ENCODE measurements around the gene CACNA1C.

CACNA1C gene

GRCh38 chr12:2346416-2346815, 293.6 kb downstream of the CACNA1C start:
- H3K4me1 ChIP-seq (ENCODE audit: control insufficient read depth in 2 of 2, insufficient read depth in 2 of 2, low read length in 2 of 2) = peaks cover 3% of the 10 kb centered on the region in 2 donors
- H3K27me3 ChIP-seq (ENCODE audit: control insufficient read depth in 2 of 2, insufficient read depth in 2 of 2, low read length in 2 of 2) = peaks cover 0 to 2% of the 10 kb centered on the region in 2 donors

GRCh38 chr12:2347137-2347843, 294.5 kb downstream of the CACNA1C start:
- peaks cover 3% of the 10 kb centered on the region in 2 donors for H3K4me1 ChIP-seq (ENCODE audit: control insufficient read depth in 2 of 2, insufficient read depth in 2 of 2, low read length in 2 of 2)
- no peak overlapping the region for H3K4me3 ChIP-seq (ENCODE audit: low read length in 2 of 2)
- peak overlapping the region in 1 of 2 donors; percentile 25 for H3K27ac ChIP-seq (ENCODE audit: low read depth in 2 of 2, low read length in 2 of 2)
- peaks cover 0 to 2% of the 10 kb centered on the region in 2 donors for H3K27me3 ChIP-seq (ENCODE audit: control insufficient read depth in 2 of 2, insufficient read depth in 2 of 2, low read length in 2 of 2)
- H3K36me3 ChIP-seq (ENCODE audit: control insufficient read depth in 2 of 2, insufficient read depth in 2 of 2, low read length in 2 of 2) = no peaks in the 10 kb centered on the region
- no peaks in the 10 kb centered on the region for H3K9me3 ChIP-seq (ENCODE audit: control insufficient read depth in 2 of 2, low read length in 2 of 2)
- no peak overlapping the region for H3K9ac ChIP-seq (ENCODE audit: low read depth in 1 of 2, low read length in 2 of 2)

More at GRCh38 chr12:2346416-2346815, 293.6 kb downstream of the CACNA1C start:
- H3K36me3 ChIP-seq (ENCODE audit: control insufficient read depth in 2 of 2, insufficient read depth in 2 of 2, low read length in 2 of 2) = no peaks in the 10 kb centered on the region
- no peaks in the 10 kb centered on the region for H3K9me3 ChIP-seq (ENCODE audit: control insufficient read depth in 2 of 2, low read length in 2 of 2)
- peak overlapping the region in 1 of 2 donors; percentile 25 for H3K27ac ChIP-seq (ENCODE audit: low read depth in 2 of 2, low read length in 2 of 2)
- H3K4me3 ChIP-seq (ENCODE audit: low read length in 2 of 2) = no peak overlapping the region
- no peak overlapping the region for H3K9ac ChIP-seq (ENCODE audit: low read depth in 1 of 2, low read length in 2 of 2)

GRCh38 chr12:2347844-2348481, 295.2 kb downstream of the CACNA1C start:
- Histone ChIP-seq H3K27ac (ENCODE audit: low read depth in 2 of 2, low read length in 2 of 2) (peak overlapping the region; percentile 4 to 9), H3K4me3 (ENCODE audit: low read length in 2 of 2) (no peak overlapping the region), H3K9me3 (ENCODE audit: control insufficient read depth in 2 of 2, low read length in 2 of 2) (no peaks in the 10 kb centered on the region), H3K36me3 (ENCODE audit: control insufficient read depth in 2 of 2, insufficient read depth in 2 of 2, low read length in 2 of 2) (no peaks in the 10 kb centered on the region), H3K4me1 (ENCODE audit: control insufficient read depth in 2 of 2, insufficient read depth in 2 of 2, low read length in 2 of 2) (peaks cover 3% of the 10 kb centered on the region in 2 donors), H3K9ac (ENCODE audit: low read depth in 1 of 2, low read length in 2 of 2) (no peak overlapping the region), H3K27me3 (ENCODE audit: control insufficient read depth in 2 of 2, insufficient read depth in 2 of 2, low read length in 2 of 2) (peaks cover 0 to 2% of the 10 kb centered on the region in 2 donors)

- H3K27me3 ChIP-seq (ENCODE audit: control insufficient read depth in 2 of 2, insufficient read depth in 2 of 2, low read length in 2 of 2) = peaks cover 0 to 2% of the 10 kb centered on the region in 2 donors
- no peak overlapping the region for H3K9ac ChIP-seq (ENCODE audit: low read depth in 1 of 2, low read length in 2 of 2)
- peak overlapping the region; percentile 1 to 9 for H3K27ac ChIP-seq (ENCODE audit: low read depth in 2 of 2, low read length in 2 of 2)
- H3K4me1 ChIP-seq (ENCODE audit: control insufficient read depth in 2 of 2, insufficient read depth in 2 of 2, low read length in 2 of 2) = peaks cover 3% of the 10 kb centered on the region in 2 donors
- no peaks in the 10 kb centered on the region for H3K9me3 ChIP-seq (ENCODE audit: control insufficient read depth in 2 of 2, low read length in 2 of 2)
- H3K4me3 ChIP-seq (ENCODE audit: low read length in 2 of 2) = no peak overlapping the region
- no peaks in the 10 kb centered on the region for H3K36me3 ChIP-seq (ENCODE audit: control insufficient read depth in 2 of 2, insufficient read depth in 2 of 2, low read length in 2 of 2)
Observed at GRCh38 chr12:2348482-2348852, 295.7 kb downstream of the CACNA1C start.

- H3K36me3 ChIP-seq (ENCODE audit: control insufficient read depth in 2 of 2, insufficient read depth in 2 of 2, low read length in 2 of 2) = no peaks in the 10 kb centered on the region
Observed at GRCh38 chr12:2351161-2351560, 298.4 kb downstream of the CACNA1C start.

GRCh38 chr12:2352203-2352602, 299.4 kb downstream of the CACNA1C start:
- Histone ChIP-seq H3K27ac (ENCODE audit: low read depth in 2 of 2, low read length in 2 of 2) (no peak overlapping the region), H3K9me3 (ENCODE audit: control insufficient read depth in 2 of 2, low read length in 2 of 2) (no peaks in the 10 kb centered on the region), H3K4me1 (ENCODE audit: control insufficient read depth in 2 of 2, insufficient read depth in 2 of 2, low read length in 2 of 2) (peaks cover 0 to 3% of the 10 kb centered on the region in 2 donors), H3K36me3 (ENCODE audit: control insufficient read depth in 2 of 2, insufficient read depth in 2 of 2, low read length in 2 of 2) (no peaks in the 10 kb centered on the region), H3K9ac (ENCODE audit: low read depth in 1 of 2, low read length in 2 of 2) (no peak overlapping the region), H3K4me3 (ENCODE audit: low read length in 2 of 2) (no peak overlapping the region), H3K27me3 (ENCODE audit: control insufficient read depth in 2 of 2, insufficient read depth in 2 of 2, low read length in 2 of 2) (peaks cover 0 to 2% of the 10 kb centered on the region in 2 donors)

More at GRCh38 chr12:2351161-2351560, 298.4 kb downstream of the CACNA1C start:
- Histone ChIP-seq H3K27ac (ENCODE audit: low read depth in 2 of 2, low read length in 2 of 2) (no peak overlapping the region), H3K9me3 (ENCODE audit: control insufficient read depth in 2 of 2, low read length in 2 of 2) (no peaks in the 10 kb centered on the region), H3K9ac (ENCODE audit: low read depth in 1 of 2, low read length in 2 of 2) (no peak overlapping the region), H3K4me1 (ENCODE audit: control insufficient read depth in 2 of 2, insufficient read depth in 2 of 2, low read length in 2 of 2) (peaks cover 0 to 3% of the 10 kb centered on the region in 2 donors), H3K4me3 (ENCODE audit: low read length in 2 of 2) (no peak overlapping the region), H3K27me3 (ENCODE audit: control insufficient read depth in 2 of 2, insufficient read depth in 2 of 2, low read length in 2 of 2) (peaks cover 0 to 2% of the 10 kb centered on the region in 2 donors)

- no peak overlapping the region for H3K9ac ChIP-seq (ENCODE audit: low read depth in 1 of 2, low read length in 2 of 2)
- no peaks in the 10 kb centered on the region for H3K9me3 ChIP-seq (ENCODE audit: control insufficient read depth in 2 of 2, low read length in 2 of 2)
- H3K4me1 ChIP-seq (ENCODE audit: control insufficient read depth in 2 of 2, insufficient read depth in 2 of 2, low read length in 2 of 2) = peaks cover 0 to 6% of the 10 kb centered on the region in 2 donors
- H3K27me3 ChIP-seq (ENCODE audit: control insufficient read depth in 2 of 2, insufficient read depth in 2 of 2, low read length in 2 of 2) = peaks cover 0 to 2% of the 10 kb centered on the region in 2 donors
- H3K4me3 ChIP-seq (ENCODE audit: low read length in 2 of 2) = no peak overlapping the region
- no peaks in the 10 kb centered on the region for H3K36me3 ChIP-seq (ENCODE audit: control insufficient read depth in 2 of 2, insufficient read depth in 2 of 2, low read length in 2 of 2)
- H3K27ac ChIP-seq (ENCODE audit: low read depth in 2 of 2, low read length in 2 of 2) = no peak overlapping the region
Observed at GRCh38 chr12:2353281-2353680, 300.5 kb downstream of the CACNA1C start.

- H3K4me1 ChIP-seq (ENCODE audit: control insufficient read depth in 2 of 2, insufficient read depth in 2 of 2, low read length in 2 of 2) = peaks cover 3 to 5% of the 10 kb centered on the region in 2 donors
- no peaks in the 10 kb centered on the region for H3K9me3 ChIP-seq (ENCODE audit: control insufficient read depth in 2 of 2, low read length in 2 of 2)
- H3K36me3 ChIP-seq (ENCODE audit: control insufficient read depth in 2 of 2, insufficient read depth in 2 of 2, low read length in 2 of 2) = no peaks in the 10 kb centered on the region
- no peak overlapping the region for H3K27ac ChIP-seq (ENCODE audit: low read depth in 2 of 2, low read length in 2 of 2)
- no peak overlapping the region for H3K4me3 ChIP-seq (ENCODE audit: low read length in 2 of 2)
- no peak overlapping the region for H3K9ac ChIP-seq (ENCODE audit: low read depth in 1 of 2, low read length in 2 of 2)
- H3K27me3 ChIP-seq (ENCODE audit: control insufficient read depth in 2 of 2, insufficient read depth in 2 of 2, low read length in 2 of 2) = peaks cover 0 to 2% of the 10 kb centered on the region in 2 donors
Observed at GRCh38 chr12:2353691-2354090, 300.9 kb downstream of the CACNA1C start.

GRCh38 chr12:2354151-2354991, 301.6 kb downstream of the CACNA1C start:
- no peaks in the 10 kb centered on the region for H3K27me3 ChIP-seq (ENCODE audit: control insufficient read depth in 2 of 2, insufficient read depth in 2 of 2, low read length in 2 of 2)
- H3K4me1 ChIP-seq (ENCODE audit: control insufficient read depth in 2 of 2, insufficient read depth in 2 of 2, low read length in 2 of 2) = peaks cover 4 to 5% of the 10 kb centered on the region in 2 donors
- H3K9ac ChIP-seq (ENCODE audit: low read depth in 1 of 2, low read length in 2 of 2) = no peak overlapping the region
- no peak overlapping the region for H3K27ac ChIP-seq (ENCODE audit: low read depth in 2 of 2, low read length in 2 of 2)
- H3K9me3 ChIP-seq (ENCODE audit: control insufficient read depth in 2 of 2, low read length in 2 of 2) = no peaks in the 10 kb centered on the region
- H3K4me3 ChIP-seq (ENCODE audit: low read length in 2 of 2) = no peak overlapping the region
- H3K36me3 ChIP-seq (ENCODE audit: control insufficient read depth in 2 of 2, insufficient read depth in 2 of 2, low read length in 2 of 2) = no peaks in the 10 kb centered on the region

GRCh38 chr12:2355198-2355597, 302.4 kb downstream of the CACNA1C start:
- Histone ChIP-seq H3K36me3 (ENCODE audit: control insufficient read depth in 2 of 2, insufficient read depth in 2 of 2, low read length in 2 of 2) (no peaks in the 10 kb centered on the region), H3K9ac (ENCODE audit: low read depth in 1 of 2, low read length in 2 of 2) (no peak overlapping the region), H3K4me1 (ENCODE audit: control insufficient read depth in 2 of 2, insufficient read depth in 2 of 2, low read length in 2 of 2) (peaks cover 4 to 5% of the 10 kb centered on the region in 2 donors), H3K9me3 (ENCODE audit: control insufficient read depth in 2 of 2, low read length in 2 of 2) (no peaks in the 10 kb centered on the region), H3K27me3 (ENCODE audit: control insufficient read depth in 2 of 2, insufficient read depth in 2 of 2, low read length in 2 of 2) (no peaks in the 10 kb centered on the region), H3K4me3 (ENCODE audit: low read length in 2 of 2) (no peak overlapping the region), H3K27ac (ENCODE audit: low read depth in 2 of 2, low read length in 2 of 2) (no peak overlapping the region)
